Peyer's patch (tissue), 4 donors: ENCODE measurements around the gene EFCAB10. TPM values are rescaled to one million over a fixed set of nuclear protein-coding genes. Genes with fewer than 3 reads are reported as not detected.

Source experiments
- DNase-seq, 3 donors: peaks; one replicate each; pipeline ENCODE4 v3.0.0-alpha.2; 2017 to 2019
- H3K27ac ChIP-seq, 4 donors: fragments of 200-600 bp; sonication (generic); one replicate each; pipeline ENCODE4 v1.5.1; 2016 to 2019
- H3K27me3 ChIP-seq, 2 donors: fragments of 200-600 bp; sonication (generic); one replicate each; pipeline ENCODE4 v1.5.1; 2019
- H3K36me3 ChIP-seq, 3 donors: fragments of 200-600 bp; sonication (generic); one replicate each; pipeline ENCODE4 v1.5.1; 2016 to 2019
- H3K4me1 ChIP-seq, 4 donors: fragments of 200-600 bp; sonication (generic); one replicate each; pipeline ENCODE4 v1.5.1; 2016 to 2019
- H3K4me3 ChIP-seq, 4 donors: fragments of 200-600 bp; sonication (generic); 1 replicate in 3 of 4; 2 replicates in 1 of 4; pipeline ENCODE4 v1.5.1; 2016 to 2019; ENCODE audit warnings: mild to moderate bottlenecking in 1 of 4
- H3K9me3 ChIP-seq, 4 donors: fragments of 200-600 bp; sonication (generic); one replicate each; pipeline ENCODE4 v1.5.1; 2016 to 2019; ENCODE audit warnings: mild to moderate bottlenecking in 1 of 4
- POLR2A ChIP-seq, 2 donors: fragments of 450-650 bp; IDR thresholded peaks; one replicate each; pipeline ENCODE4 v1.5.1; 2017; ENCODE audit warnings: antibody characterized with exemption in 2 of 2, mild to moderate bottlenecking in 2 of 2, moderate library complexity in 2 of 2
- total RNA-seq, 4 donors: library from RNA; depleted of rRNA; stranded (reverse); fragments of >200 nt; gene quantifications; one replicate each; pipeline ENCODE4 v1.1.0, GENCODE V29; 2016
- TF ChIP-seq, protein P1 (sequence below), 6 experiments: fragments of 450-650 bp in 4 of 6; fragments of 200-600 bp in 2 of 6; sonication (generic) in 1 of 6; IDR thresholded peaks; one replicate each; pipeline ENCODE4 v1.5.1; 2017 to 2019; ENCODE audit warnings: antibody characterized with exemption in 6 of 6, mild to moderate bottlenecking in 3 of 6, moderate library complexity in 1 of 6

Gene EFCAB10
- total RNA-seq, 4 donors from 2014 or later: not detected

DNA sequence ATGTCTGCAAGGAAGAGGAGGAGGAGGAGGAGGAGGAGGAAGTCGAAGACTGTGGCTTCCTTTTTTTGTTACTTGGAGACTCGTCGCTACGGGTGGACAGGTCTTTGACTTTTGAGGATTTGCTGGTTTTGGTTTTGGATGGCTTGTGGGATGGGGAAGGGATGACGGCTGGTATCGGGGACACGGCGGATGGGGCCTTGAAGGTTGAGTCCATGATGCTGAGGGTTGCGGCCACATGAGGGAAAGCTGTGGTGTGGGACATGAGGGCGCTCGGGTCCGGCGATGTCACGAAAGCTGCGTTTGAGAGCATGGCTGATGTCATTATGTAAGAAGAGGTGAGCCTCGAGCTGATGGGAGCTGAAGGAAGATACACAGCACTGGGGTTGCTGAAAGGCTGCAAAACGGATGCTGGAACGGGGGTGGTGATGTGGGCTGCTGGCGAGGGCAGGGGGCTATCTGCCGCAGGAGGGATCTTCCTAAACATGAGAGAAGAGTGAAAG lies 33.1 kb upstream of the EFCAB10 start:
- no peak for DNase-seq
- H3K36me3 ChIP-seq: peaks cover 0 to 40% (median 0%) of the 10 kb centered on the region in 3 donors

DNA sequence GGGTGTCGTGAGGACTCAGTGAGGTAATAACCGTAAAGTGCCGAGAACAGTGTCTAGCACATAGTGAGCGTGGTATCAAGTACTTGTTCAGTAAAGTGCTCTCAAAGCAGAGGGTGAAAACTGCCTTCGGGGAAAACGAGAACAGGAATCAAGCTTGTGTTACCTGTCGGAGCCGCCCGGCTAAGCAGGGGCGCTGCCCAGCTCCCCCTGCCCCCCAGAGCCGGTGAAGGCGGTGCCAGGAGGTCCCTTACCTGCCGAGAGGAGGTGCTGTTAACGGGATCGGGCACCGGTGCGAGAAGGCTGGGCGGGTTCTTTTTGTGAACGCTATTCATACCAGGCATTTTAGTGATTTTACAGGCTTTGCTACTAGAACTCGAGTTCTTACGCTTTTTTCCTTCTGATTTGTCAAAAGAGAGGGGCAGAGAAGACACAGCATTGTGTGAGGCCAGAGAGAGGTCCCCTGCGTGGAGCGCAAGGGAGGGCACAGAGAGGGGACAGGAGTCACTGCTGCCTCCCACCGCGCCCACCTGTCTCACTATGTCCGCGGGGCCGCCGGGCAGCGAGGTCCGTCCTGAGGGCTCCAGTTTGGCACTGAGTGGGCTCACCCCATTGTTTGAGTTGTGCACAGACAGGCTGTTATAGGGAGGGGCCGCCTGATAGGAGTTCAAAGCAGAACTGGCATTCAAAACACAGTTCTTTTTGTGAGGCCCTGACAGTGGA lies 32.5 kb upstream of the EFCAB10 start:
- Histone ChIP-seq H3K27me3 (no peaks in the 10 kb centered on the region), H3K36me3 (peaks cover 0 to 39% (median 0%) of the 10 kb centered on the region in 3 donors), H3K4me1 (no peaks in the 10 kb centered on the region), H3K9me3 (no peaks in the 10 kb centered on the region), H3K27ac (no peak overlapping the region), H3K4me3 (no peak overlapping the region)
- no peak for TF ChIP-seq POLR2A (IDR thresholded peaks at IDR 0.05)
- TF ChIP-seq, protein P1, sequence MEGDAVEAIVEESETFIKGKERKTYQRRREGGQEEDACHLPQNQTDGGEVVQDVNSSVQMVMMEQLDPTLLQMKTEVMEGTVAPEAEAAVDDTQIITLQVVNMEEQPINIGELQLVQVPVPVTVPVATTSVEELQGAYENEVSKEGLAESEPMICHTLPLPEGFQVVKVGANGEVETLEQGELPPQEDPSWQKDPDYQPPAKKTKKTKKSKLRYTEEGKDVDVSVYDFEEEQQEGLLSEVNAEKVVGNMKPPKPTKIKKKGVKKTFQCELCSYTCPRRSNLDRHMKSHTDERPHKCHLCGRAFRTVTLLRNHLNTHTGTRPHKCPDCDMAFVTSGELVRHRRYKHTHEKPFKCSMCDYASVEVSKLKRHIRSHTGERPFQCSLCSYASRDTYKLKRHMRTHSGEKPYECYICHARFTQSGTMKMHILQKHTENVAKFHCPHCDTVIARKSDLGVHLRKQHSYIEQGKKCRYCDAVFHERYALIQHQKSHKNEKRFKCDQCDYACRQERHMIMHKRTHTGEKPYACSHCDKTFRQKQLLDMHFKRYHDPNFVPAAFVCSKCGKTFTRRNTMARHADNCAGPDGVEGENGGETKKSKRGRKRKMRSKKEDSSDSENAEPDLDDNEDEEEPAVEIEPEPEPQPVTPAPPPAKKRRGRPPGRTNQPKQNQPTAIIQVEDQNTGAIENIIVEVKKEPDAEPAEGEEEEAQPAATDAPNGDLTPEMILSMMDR (IDR thresholded peaks at IDR 0.05): no peak
- no peak for DNase-seq

More for the DNA sequence above, 33.1 kb upstream of the EFCAB10 start:
- H3K27ac ChIP-seq: no peak overlapping the region
- H3K9me3 ChIP-seq: no peaks in the 10 kb centered on the region
- no peaks in the 10 kb centered on the region for H3K27me3 ChIP-seq
- no peak for TF ChIP-seq POLR2A (IDR thresholded peaks at IDR 0.05)
- TF ChIP-seq, protein P1 (IDR thresholded peaks at IDR 0.05): no peak
- H3K4me1 ChIP-seq: no peaks in the 10 kb centered on the region
- H3K4me3 ChIP-seq: no peak overlapping the region

DNA sequence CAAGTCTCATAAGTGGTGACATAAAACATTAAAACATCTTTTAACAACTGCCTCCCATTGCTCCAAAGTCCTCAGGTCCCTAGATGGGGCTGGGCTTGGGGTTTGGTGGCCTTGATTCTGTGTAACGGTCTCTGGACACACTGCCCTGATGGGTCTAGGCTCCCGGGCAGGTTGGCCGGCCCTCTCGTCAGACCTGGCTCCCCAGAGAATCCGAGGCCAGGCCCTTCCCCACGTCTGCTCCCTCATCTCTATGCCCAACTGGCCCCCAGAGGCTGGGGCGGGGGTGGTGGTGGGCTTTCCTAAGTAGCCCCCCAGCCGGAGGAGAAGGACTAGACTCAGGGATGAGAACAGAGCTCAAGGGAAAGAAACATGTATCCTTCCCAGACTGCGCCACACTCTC lies 31.5 kb upstream of the EFCAB10 start:
- TF ChIP-seq POLR2A (IDR thresholded peaks at IDR 0.05): no peak
- TF ChIP-seq, protein P1 (IDR thresholded peaks at IDR 0.05): no peak
- no peak for DNase-seq

DNA sequence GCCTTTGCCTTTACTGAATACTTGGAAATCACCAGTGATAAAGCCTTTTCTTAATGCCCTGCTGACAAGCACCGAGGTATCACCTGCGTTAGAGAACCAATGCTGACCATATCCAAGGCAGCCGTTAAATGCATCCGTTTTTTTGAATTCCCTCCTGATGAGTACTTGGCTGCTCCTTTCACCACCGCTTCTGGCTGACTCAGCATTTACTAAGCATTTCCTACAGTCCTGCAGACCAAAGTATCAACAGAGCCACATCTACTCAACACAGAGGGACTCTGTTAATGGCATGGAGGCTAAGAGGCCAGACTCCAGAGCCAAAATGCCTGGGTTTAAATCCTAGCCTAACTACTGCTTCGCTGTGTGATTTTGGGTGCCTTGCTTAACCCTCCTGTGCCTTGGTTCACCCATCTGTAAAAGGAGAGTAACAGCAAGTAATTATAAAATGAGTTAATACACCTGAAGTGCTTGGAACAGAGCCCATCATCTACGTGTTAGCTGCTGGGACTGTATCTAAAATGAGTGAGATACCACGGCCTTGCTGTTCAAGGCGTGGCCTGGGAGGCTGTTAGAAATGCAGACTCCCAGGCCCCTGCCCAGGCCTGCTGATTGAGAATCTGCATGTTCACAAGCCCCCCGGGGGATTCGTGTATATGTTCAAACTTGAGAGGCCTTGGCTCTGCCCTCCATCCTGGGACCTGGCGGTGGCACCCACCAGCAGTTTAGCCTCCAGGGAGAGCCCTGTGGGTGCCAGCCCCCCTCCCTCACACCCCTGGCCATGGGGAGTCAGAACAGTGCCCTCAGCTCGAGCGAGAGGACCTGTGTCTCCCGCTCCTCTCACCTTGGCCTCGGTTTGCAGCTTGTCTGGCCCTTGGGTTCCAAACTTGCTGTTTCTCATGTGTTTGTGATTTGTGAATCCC lies 30.8 kb upstream of the EFCAB10 start:
- H3K4me3 ChIP-seq: no peak overlapping the region
- H3K36me3 ChIP-seq: peaks cover 0 to 36% (median 0%) of the 10 kb centered on the region in 3 donors
- H3K27ac ChIP-seq: no peak overlapping the region
- H3K4me1 ChIP-seq: no peaks in the 10 kb centered on the region
- TF ChIP-seq, protein P1 (IDR thresholded peaks at IDR 0.05): no peak
- TF ChIP-seq POLR2A (IDR thresholded peaks at IDR 0.05): no peak
- no peak for DNase-seq
- H3K9me3 ChIP-seq: no peaks in the 10 kb centered on the region
- H3K27me3 ChIP-seq: no peaks in the 10 kb centered on the region

More for the DNA sequence above, 31.5 kb upstream of the EFCAB10 start:
- H3K27ac ChIP-seq: no peak overlapping the region
- no peaks in the 10 kb centered on the region for H3K4me1 ChIP-seq
- no peak overlapping the region for H3K4me3 ChIP-seq
- H3K9me3 ChIP-seq: no peaks in the 10 kb centered on the region
- no peaks in the 10 kb centered on the region for H3K27me3 ChIP-seq
- peaks cover 0 to 33% (median 0%) of the 10 kb centered on the region in 3 donors for H3K36me3 ChIP-seq

GRCh38 chr7:105610165-105610930 lies 29.1 kb upstream of the EFCAB10 start:
- TF ChIP-seq, protein P1 (IDR thresholded peaks at IDR 0.05): no peak
- TF ChIP-seq POLR2A (IDR thresholded peaks at IDR 0.05): no peak
- DNase-seq: no peak
- Histone ChIP-seq H3K27ac (no peak overlapping the region), H3K9me3 (no peaks in the 10 kb centered on the region), H3K4me3 (no peak overlapping the region), H3K36me3 (peaks cover 0 to 24% (median 0%) of the 10 kb centered on the region in 3 donors), H3K27me3 (no peaks in the 10 kb centered on the region), H3K4me1 (no peaks in the 10 kb centered on the region)
